Measurements from ENCODE around the gene KIAA1958.

GRCh38 chr9:112655668-112656067 is 169.0 kb downstream of the KIAA1958 start:
- no peak for TF ChIP-seq CTCF (IDR thresholded peaks at IDR 0.05)
- TF ChIP-seq POLR2A (IDR thresholded peaks at IDR 0.05) = no peak
